ENCODE results near the gene FHOD1. TPM values are rescaled to one million over a fixed set of nuclear protein-coding genes. Genes with fewer than 3 reads are reported as not detected.

The FHOD1 gene
- total RNA-seq, 1 experiment from 2014 or later = 45.5 TPM

DNA sequence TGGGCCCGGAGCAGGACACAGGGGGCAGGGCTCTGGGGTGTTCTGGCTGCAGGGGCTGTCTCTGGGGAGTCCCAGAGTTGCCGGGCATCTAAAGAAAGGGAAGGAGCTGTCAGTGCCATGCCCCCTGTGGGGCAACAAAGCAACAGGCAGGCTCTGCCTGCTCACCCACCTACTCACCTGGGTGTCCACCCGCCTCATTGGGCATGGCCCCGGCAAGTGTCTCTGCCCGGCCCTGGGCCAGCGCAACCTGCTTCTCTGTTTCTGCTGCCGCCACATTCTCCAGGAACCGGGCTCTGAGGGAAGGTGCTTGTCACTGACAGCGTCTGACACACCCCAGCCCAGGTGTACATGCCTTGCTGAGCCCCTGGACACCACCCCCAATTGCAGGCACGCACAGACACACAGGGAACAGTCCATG lies 13.1 kb downstream of the FHOD1 start:
- CTCF ChIA-PET = no interaction called here
- no peaks in the 10 kb centered on the region for H3K9me3 ChIP-seq (ENCODE audit: low read length)

DNA sequence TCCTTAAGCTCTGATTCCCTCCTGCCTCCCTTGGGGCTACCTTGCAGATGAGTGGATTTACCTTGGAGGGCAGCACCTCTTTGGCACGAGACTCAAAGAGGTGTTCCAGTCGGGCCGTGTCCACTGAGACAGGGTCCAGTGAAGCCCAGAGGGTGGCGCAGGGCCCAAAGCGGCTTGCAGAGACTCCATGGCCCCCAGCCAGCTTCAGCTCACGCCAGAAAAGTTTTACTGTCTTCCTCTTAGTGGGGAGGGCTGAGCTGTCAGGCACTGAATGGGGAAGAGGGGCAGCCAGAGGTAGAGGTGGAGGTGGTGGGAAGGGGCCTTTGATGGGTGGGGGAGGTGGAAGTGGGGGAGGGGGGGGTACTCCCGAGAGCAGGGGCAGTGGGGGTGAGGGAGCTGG lies 13.7 kb downstream of the FHOD1 start:
- Histone ChIP-seq H3F3A (ENCODE audit: low read length, unreplicated experiment) (no peaks in the 10 kb centered on the region), H3K79me2 (ENCODE audit: low read length) (peaks cover 2% of the 10 kb centered on the region; the same call in 1 of the 2 replicates), H3K9me2 (replicated peaks; ENCODE audit: low read length) (no peaks in the 10 kb centered on the region), H2AFZ (ENCODE audit: low read length) (no peak overlapping the region), H3K27me3 (ENCODE audit: low read length) (no peaks in the 10 kb centered on the region), H3K36me3 (ENCODE audit: low read depth, low read length) (peaks cover 28% of the 10 kb centered on the region), H3K27ac (ENCODE audit: low read length) (no peak overlapping the region), H3K9ac (ENCODE audit: low read length) (no peak overlapping the region), H3K9me3 (ENCODE audit: low read length) (no peaks in the 10 kb centered on the region), H3K4me3 (ENCODE audit: low read length) (no peak overlapping the region), H3K4me1 (ENCODE audit: insufficient read depth, low read length) (no peaks in the 10 kb centered on the region), H4K20me1 (ENCODE audit: low read length) (no peaks in the 10 kb centered on the region), H3K4me2 (ENCODE audit: low read length) (no peak overlapping the region)
- no peak for DNase-seq
- ChIA-PET CTCF (no interaction called here), POLR2A (ENCODE audit: unreplicated experiment) (no interaction called here)
- TF ChIP-seq, protein P1, sequence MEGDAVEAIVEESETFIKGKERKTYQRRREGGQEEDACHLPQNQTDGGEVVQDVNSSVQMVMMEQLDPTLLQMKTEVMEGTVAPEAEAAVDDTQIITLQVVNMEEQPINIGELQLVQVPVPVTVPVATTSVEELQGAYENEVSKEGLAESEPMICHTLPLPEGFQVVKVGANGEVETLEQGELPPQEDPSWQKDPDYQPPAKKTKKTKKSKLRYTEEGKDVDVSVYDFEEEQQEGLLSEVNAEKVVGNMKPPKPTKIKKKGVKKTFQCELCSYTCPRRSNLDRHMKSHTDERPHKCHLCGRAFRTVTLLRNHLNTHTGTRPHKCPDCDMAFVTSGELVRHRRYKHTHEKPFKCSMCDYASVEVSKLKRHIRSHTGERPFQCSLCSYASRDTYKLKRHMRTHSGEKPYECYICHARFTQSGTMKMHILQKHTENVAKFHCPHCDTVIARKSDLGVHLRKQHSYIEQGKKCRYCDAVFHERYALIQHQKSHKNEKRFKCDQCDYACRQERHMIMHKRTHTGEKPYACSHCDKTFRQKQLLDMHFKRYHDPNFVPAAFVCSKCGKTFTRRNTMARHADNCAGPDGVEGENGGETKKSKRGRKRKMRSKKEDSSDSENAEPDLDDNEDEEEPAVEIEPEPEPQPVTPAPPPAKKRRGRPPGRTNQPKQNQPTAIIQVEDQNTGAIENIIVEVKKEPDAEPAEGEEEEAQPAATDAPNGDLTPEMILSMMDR (conservative IDR thresholded peaks at IDR 0.05; ENCODE audit: low read depth, low read length) = no peak
- TF ChIP-seq EZH2 (IDR thresholded peaks at IDR 0.05; ENCODE audit: low read length, unreplicated experiment) = no peak
- TF ChIP-seq EZH2phosphoT487 (IDR thresholded peaks at IDR 0.05; ENCODE audit: borderline replicate concordance, low read length) = no peak
- no TSS peak for BruUV-seq (replicated peaks)
- intact Hi-C loops (cut with micrococcal nuclease) = no loop called here
- ATAC-seq = no peak

More for the DNA sequence above, 13.1 kb downstream of the FHOD1 start:
- intact Hi-C loops (cut with micrococcal nuclease) = no loop called here
- POLR2A ChIA-PET (ENCODE audit: unreplicated experiment) = no interaction called here
- BruUV-seq (replicated peaks) = no TSS peak
- H3F3A ChIP-seq (ENCODE audit: low read length, unreplicated experiment) = no peaks in the 10 kb centered on the region
- H3K79me2 ChIP-seq (ENCODE audit: low read length) = 0 out of 2 replicates have a peak, but pooled peaks cover 2% of the 10 kb centered on the region
- H2AFZ ChIP-seq (ENCODE audit: low read length) = no peak overlapping the region
- no peak overlapping the region for H3K4me3 ChIP-seq (ENCODE audit: low read length)
- H3K36me3 ChIP-seq (ENCODE audit: low read depth, low read length) = peaks cover 28% of the 10 kb centered on the region
- H3K4me1 ChIP-seq (ENCODE audit: insufficient read depth, low read length) = no peaks in the 10 kb centered on the region
- TF ChIP-seq, protein P1 (conservative IDR thresholded peaks at IDR 0.05; ENCODE audit: low read depth, low read length) = no peak
- TF ChIP-seq EZH2phosphoT487 (IDR thresholded peaks at IDR 0.05; ENCODE audit: borderline replicate concordance, low read length) (no peak), EZH2 (IDR thresholded peaks at IDR 0.05; ENCODE audit: low read length, unreplicated experiment) (no peak)
- no peak overlapping the region for H3K4me2 ChIP-seq (ENCODE audit: low read length)
- no peak overlapping the region for H3K27ac ChIP-seq (ENCODE audit: low read length)
- no peak for DNase-seq
- no peak for ATAC-seq
- no peaks in the 10 kb centered on the region for H3K9me2 ChIP-seq (replicated peaks; ENCODE audit: low read length)
- no peak overlapping the region for H3K9ac ChIP-seq (ENCODE audit: low read length)
- no peaks in the 10 kb centered on the region for H3K27me3 ChIP-seq (ENCODE audit: low read length)
- H4K20me1 ChIP-seq (ENCODE audit: low read length) = no peaks in the 10 kb centered on the region

GRCh38 chr16:67230809-67231660 lies 16.2 kb downstream of the FHOD1 start:
- Histone ChIP-seq H3K9ac (ENCODE audit: low read length) (no peak overlapping the region), H2AFZ (ENCODE audit: low read length) (no peak overlapping the region), H3K4me2 (ENCODE audit: low read length) (no peak overlapping the region), H3K4me3 (ENCODE audit: low read length) (no peak overlapping the region), H3K4me1 (ENCODE audit: insufficient read depth, low read length) (peaks cover 12% of the 10 kb centered on the region; the same call in 1 of the 2 replicates), H4K20me1 (ENCODE audit: low read length) (no peaks in the 10 kb centered on the region), H3K27me3 (ENCODE audit: low read length) (no peaks in the 10 kb centered on the region), H3K79me2 (ENCODE audit: low read length) (peaks cover 19% of the 10 kb centered on the region), H3K9me3 (ENCODE audit: low read length) (no peaks in the 10 kb centered on the region), H3K9me2 (replicated peaks; ENCODE audit: low read length) (no peaks in the 10 kb centered on the region), H3K27ac (ENCODE audit: low read length) (no peak overlapping the region), H3K36me3 (ENCODE audit: low read depth, low read length) (peaks cover 22% of the 10 kb centered on the region; the same call in 1 of the 2 replicates), H3F3A (ENCODE audit: low read length, unreplicated experiment) (no peaks in the 10 kb centered on the region)
- POLR2A ChIA-PET (ENCODE audit: unreplicated experiment) = no interaction called here
- no peak for DNase-seq
- ATAC-seq = no peak
- CTCF ChIA-PET = no interaction called here
- intact Hi-C loops (cut with micrococcal nuclease) = no loop called here
- TF ChIP-seq, protein P1 (conservative IDR thresholded peaks at IDR 0.05; ENCODE audit: low read depth, low read length) = no peak
- TF ChIP-seq EZH2 (IDR thresholded peaks at IDR 0.05; ENCODE audit: low read length, unreplicated experiment) (no peak), EZH2phosphoT487 (IDR thresholded peaks at IDR 0.05; ENCODE audit: borderline replicate concordance, low read length) (no peak)
- BruUV-seq (replicated peaks) = no TSS peak
